Astrocyte (in vitro differentiated cells and primary cell): Measurements from ENCODE around the gene RASA2. TPM values are rescaled to one million over a fixed set of nuclear protein-coding genes. Genes with fewer than 3 reads are reported as not detected.

ENCODE experiments used
- DNase-seq: peaks from one replicate; pipeline ENCODE4 v3.0.0-alpha.2; 2010; ENCODE audit warnings: low read depth
- FAIRE-seq: peaks from 2 replicates; lab custom pipeline; 2011; peaks lifted over from hg19 to GRCh38; lab: Jason Lieb, UNC
- H2AFZ ChIP-seq: 2 replicates; pipeline ENCODE4 v1.6.0; 2012; ENCODE audit warnings: low read depth, low read length, inconsistent platforms
- H3K27ac ChIP-seq: 2 replicates; pipeline ENCODE4 v1.5.1; 2011; ENCODE audit warnings: low read depth, low read length, inconsistent platforms
- H3K27me3 ChIP-seq: 2 replicates; pipeline ENCODE4 v1.6.0; 2011; ENCODE audit warnings: low read length, inconsistent platforms; ENCODE audit not compliant: insufficient read depth
- H3K36me3 ChIP-seq: 2 replicates; pipeline ENCODE4 v1.5.1; 2011; ENCODE audit warnings: low read length, inconsistent platforms; ENCODE audit not compliant: insufficient read depth
- H3K4me1 ChIP-seq: 2 replicates; pipeline ENCODE4 v1.5.1; 2011; ENCODE audit warnings: low read length, inconsistent platforms; ENCODE audit not compliant: insufficient read depth
- H3K4me2 ChIP-seq: 2 replicates; pipeline ENCODE4 v1.6.0; 2012; ENCODE audit warnings: low read length, inconsistent platforms
- H3K4me3 ChIP-seq: 2 replicates; pipeline ENCODE4 v1.5.1; 2011; ENCODE audit warnings: low read depth, mild to moderate bottlenecking, low read length, inconsistent platforms; ENCODE audit not compliant: insufficient read depth
- H3K79me2 ChIP-seq: 2 replicates; pipeline ENCODE4 v1.6.0; 2012; ENCODE audit warnings: mild to moderate bottlenecking, low read length, inconsistent platforms; ENCODE audit not compliant: insufficient read depth
- H3K9ac ChIP-seq: 2 replicates; pipeline ENCODE4 v1.6.0; 2012; ENCODE audit warnings: mild to moderate bottlenecking, low read length, inconsistent platforms
- H3K9me3 ChIP-seq: 2 replicates; pipeline ENCODE4 v1.5.1; 2012; ENCODE audit warnings: low read depth, mild to moderate bottlenecking, low read length, inconsistent platforms; ENCODE audit not compliant: insufficient read depth
- H4K20me1 ChIP-seq: 2 replicates; pipeline ENCODE4 v1.6.0; 2012; ENCODE audit warnings: low read length, inconsistent platforms; ENCODE audit not compliant: insufficient read depth
- H3K27ac Mint-ChIP-seq: one replicate; pipeline ENCODE4 v1.8.0; 2021; ENCODE audit warnings: mild to moderate bottlenecking, mixed read lengths; ENCODE audit not compliant: unreplicated experiment
- H3K27me3 Mint-ChIP-seq: one replicate; pipeline ENCODE4 v1.8.0; 2021; ENCODE audit warnings: low read depth, mixed read lengths; ENCODE audit not compliant: unreplicated experiment
- H3K36me3 Mint-ChIP-seq: one replicate; pipeline ENCODE4 v1.8.0; 2021; ENCODE audit warnings: low read depth, mixed read lengths; ENCODE audit not compliant: unreplicated experiment
- H3K4me1 Mint-ChIP-seq: one replicate; pipeline ENCODE4 v1.8.0; 2021; ENCODE audit warnings: low read depth, mixed read lengths; ENCODE audit not compliant: unreplicated experiment
- H3K4me3 Mint-ChIP-seq: one replicate; pipeline ENCODE4 v1.8.0; 2021; ENCODE audit warnings: mild to moderate bottlenecking, moderate library complexity, mixed read lengths; ENCODE audit not compliant: unreplicated experiment
- H3K9me3 Mint-ChIP-seq: one replicate; pipeline ENCODE4 v1.8.0; 2021; ENCODE audit warnings: mild to moderate bottlenecking, mixed read lengths; ENCODE audit not compliant: unreplicated experiment
- CTCF ChIP-seq: IDR thresholded peaks from 2 replicates; pipeline ENCODE4 v1.5.1; 2011; ENCODE audit warnings: low read depth, mild to moderate bottlenecking, inconsistent platforms, low read length, moderate library complexity; ENCODE audit not compliant: insufficient read depth
- EZH2 ChIP-seq: IDR thresholded peaks from 2 replicates; pipeline ENCODE4 v1.6.1; 2012; ENCODE audit warnings: mild to moderate bottlenecking, low read length, inconsistent platforms; ENCODE audit not compliant: insufficient read depth
- total RNA-seq: library from RNA; stranded (reverse); gene quantifications from 2 replicates; pipeline ENCODE4 v1.2.1, GENCODE V29; 2021

The RASA2 gene
- total RNA-seq, 1 donor from 2014 or later: 19.0 TPM

DNA sequence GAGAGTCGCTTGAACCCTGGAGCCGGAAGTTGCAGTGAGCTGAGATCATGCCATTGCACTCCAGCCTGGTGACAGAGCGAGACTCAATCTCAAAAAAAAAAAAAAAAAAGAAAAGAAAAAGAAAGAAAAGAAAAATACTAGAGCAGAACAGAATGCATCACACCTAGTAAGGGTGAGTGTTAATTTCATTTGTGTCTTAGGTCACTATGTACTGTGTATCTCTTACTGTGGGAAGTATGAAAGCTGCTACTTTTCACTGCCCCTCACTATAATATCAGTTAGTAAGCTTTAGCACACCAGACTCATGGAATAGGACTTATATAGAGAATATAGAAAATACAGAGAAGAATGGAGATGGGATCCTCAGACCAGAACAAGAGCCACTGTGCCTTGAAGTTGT lies 45.9 kb upstream of the RASA2 start:
- FAIRE-seq: no peak
- peaks cover 41% of the 10 kb centered on the region for H3K36me3 ChIP-seq
- H3K4me3 ChIP-seq: no peak overlapping the region
- H3K9me3 Mint-ChIP-seq: peaks cover 5% of the 10 kb centered on the region
- H3K27me3 ChIP-seq: no peaks in the 10 kb centered on the region
- no peaks in the 10 kb centered on the region for H3K9me3 ChIP-seq
- no peak overlapping the region for H2AFZ ChIP-seq
- no peak overlapping the region for H3K27ac Mint-ChIP-seq
- no peak overlapping the region for H3K4me2 ChIP-seq
- no peak overlapping the region for H3K27ac ChIP-seq
- H3K36me3 Mint-ChIP-seq: peaks cover 48% of the 10 kb centered on the region
- TF ChIP-seq EZH2: no peak
- TF ChIP-seq CTCF: no peak
- H3K4me1 ChIP-seq: peaks cover 27% of the 10 kb centered on the region
- no peaks in the 10 kb centered on the region for H4K20me1 ChIP-seq
- H3K27me3 Mint-ChIP-seq: no peaks in the 10 kb centered on the region
- peaks cover 34% of the 10 kb centered on the region for H3K79me2 ChIP-seq
- DNase-seq: no peak
- no peak overlapping the region for H3K4me3 Mint-ChIP-seq
- H3K9ac ChIP-seq: no peak overlapping the region
- peaks cover 35% of the 10 kb centered on the region for H3K4me1 Mint-ChIP-seq

GRCh38 chr3:141441381-141442364 lies 45.2 kb upstream of the RASA2 start:
- H3K4me2 ChIP-seq: peak overlapping the region; percentile 23
- H2AFZ ChIP-seq: no peak overlapping the region
- Mint-ChIP-seq H3K4me1 (peaks cover 35% of the 10 kb centered on the region), H3K4me3 (no peak overlapping the region), H3K27me3 (no peaks in the 10 kb centered on the region), H3K36me3 (peaks cover 48% of the 10 kb centered on the region), H3K9me3 (peaks cover 5% of the 10 kb centered on the region), H3K27ac (no peak overlapping the region)
- H3K9ac ChIP-seq: no peak overlapping the region
- TF ChIP-seq CTCF (peak; percentile 76), EZH2 (no peak)
- no peaks in the 10 kb centered on the region for H4K20me1 ChIP-seq
- H3K4me3 ChIP-seq: no peak overlapping the region
- no peak for FAIRE-seq
- no peaks in the 10 kb centered on the region for H3K9me3 ChIP-seq
- no peaks in the 10 kb centered on the region for H3K27me3 ChIP-seq
- peaks cover 27% of the 10 kb centered on the region for H3K4me1 ChIP-seq
- peaks cover 36% of the 10 kb centered on the region for H3K79me2 ChIP-seq
- peak; percentile 82 for DNase-seq
- peaks cover 48% of the 10 kb centered on the region for H3K36me3 ChIP-seq
- H3K27ac ChIP-seq: peak overlapping the region; percentile 49
